Suppressor macrophage (primary cell): ENCODE results near the gene TLDC2.
A peak's percentile ranks its signal among the peaks of the same experiment; 100 is the strongest.

Experiments used
- DNase-seq, 4 experiments: peaks; one replicate each; pipeline ENCODE4 v3.0.0-alpha.2; 2020 to 2022

Gene TLDC2

GRCh38 chr20:36850759-36851158, 25.2 kb upstream of the TLDC2 start:
- DNase-seq, result peak in 1 of 4 experiments; percentile 38

GRCh38 chr20:36851490-36851889, 24.4 kb upstream of the TLDC2 start:
- no peak for DNase-seq

- no peak for DNase-seq
These were observed 23.8 kb upstream of the TLDC2 start for GRCh38 chr20:36852187-36852586.

GRCh38 chr20:36854348-36855240, 21.3 kb upstream of the TLDC2 start:
- no peak for DNase-seq

- DNase-seq, result no peak
These were observed 20.7 kb upstream of the TLDC2 start for GRCh38 chr20:36855241-36855657.

- DNase-seq, result no peak
These were observed 19.7 kb upstream of the TLDC2 start for GRCh38 chr20:36856195-36856594.

GRCh38 chr20:36856691-36857635, 19.0 kb upstream of the TLDC2 start:
- peak; percentile 70 to 81 (median 78) for DNase-seq

- no peak for DNase-seq
These were observed 16.7 kb upstream of the TLDC2 start for GRCh38 chr20:36859282-36859555.

GRCh38 chr20:36859700-36860330, 16.1 kb upstream of the TLDC2 start:
- DNase-seq, result no peak

- no peak for DNase-seq
These were observed 15.6 kb upstream of the TLDC2 start for GRCh38 chr20:36860339-36860738.

- DNase-seq, result peak in 1 of 4 experiments; percentile 37
These were observed 14.9 kb upstream of the TLDC2 start for GRCh38 chr20:36860811-36861624.

- no peak for DNase-seq
These were observed 14.4 kb upstream of the TLDC2 start for GRCh38 chr20:36861625-36861874.

- peak; percentile 88 to 90 (median 90) for DNase-seq
These were observed 13.8 kb upstream of the TLDC2 start for GRCh38 chr20:36861875-36862801.

GRCh38 chr20:36862857-36863668, 12.9 kb upstream of the TLDC2 start:
- peak in 1 of 4 experiments; percentile 44 for DNase-seq

- no peak for DNase-seq
These were observed 10.7 kb upstream of the TLDC2 start for GRCh38 chr20:36865076-36865860.

GRCh38 chr20:36865861-36866149, 10.1 kb upstream of the TLDC2 start:
- DNase-seq, result no peak

- no peak for DNase-seq
These were observed 9.8 kb upstream of the TLDC2 start for GRCh38 chr20:36866164-36866563.

- DNase-seq, result peak; percentile 38 to 80 (median 60)
These were observed 9.1 kb upstream of the TLDC2 start for GRCh38 chr20:36866681-36867495.
